NCI-H2029 treated with DMSO at 0.1 percent for 48 hours (cell line): ENCODE results near the gene GSPT2.
"Not testable (repeated sequence)": the region's sequence is repeated elsewhere in the genome, so short reads cannot be mapped to it uniquely, and the experiment has no call there.

Source experiments
- DNase-seq: peaks from one replicate; lab custom pipeline; 2025; lab: John Stamatoyannopoulos, UW

The GSPT2 gene

DNA sequence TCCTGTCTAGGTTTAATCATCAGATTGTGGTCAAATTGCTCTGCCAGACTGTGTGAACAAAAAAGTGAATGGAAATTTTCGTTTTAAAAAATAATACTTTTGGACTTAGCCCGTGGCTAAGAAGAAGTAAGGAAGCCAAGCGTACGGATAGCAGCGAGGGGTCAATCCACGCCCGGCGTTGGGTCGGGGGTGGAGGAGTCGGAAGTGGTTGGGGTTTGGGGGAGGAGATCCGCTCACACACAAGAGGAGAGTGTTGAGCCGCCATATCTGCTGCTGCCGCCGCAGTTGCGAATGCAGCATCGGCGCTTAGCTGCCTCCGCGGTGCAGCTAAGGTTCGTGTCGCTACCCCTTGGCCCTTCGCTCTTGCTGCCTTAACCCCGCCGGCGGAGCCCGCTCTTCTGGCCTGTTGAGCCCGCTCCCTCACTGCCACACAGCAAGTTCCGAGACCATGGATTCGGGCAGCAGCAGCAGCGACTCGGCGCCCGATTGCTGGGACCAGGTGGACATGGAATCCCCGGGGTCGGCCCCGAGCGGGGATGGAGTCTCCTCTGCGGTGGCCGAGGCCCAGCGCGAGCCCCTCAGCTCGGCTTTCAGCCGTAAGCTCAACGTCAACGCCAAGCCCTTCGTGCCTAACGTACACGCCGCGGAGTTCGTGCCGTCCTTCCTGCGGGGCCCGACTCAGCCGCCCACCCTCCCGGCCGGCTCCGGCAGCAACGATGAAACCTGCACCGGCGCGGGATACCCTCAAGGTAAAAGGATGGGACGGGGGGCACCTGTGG, at the start of gene GSPT2:
GSPT2 (plus strand) TSS at position 264 of the 779 bp plus-strand sequence; CDS start at position 449, 185 bp downstream.
- DNase-seq, result no peak

DNA sequence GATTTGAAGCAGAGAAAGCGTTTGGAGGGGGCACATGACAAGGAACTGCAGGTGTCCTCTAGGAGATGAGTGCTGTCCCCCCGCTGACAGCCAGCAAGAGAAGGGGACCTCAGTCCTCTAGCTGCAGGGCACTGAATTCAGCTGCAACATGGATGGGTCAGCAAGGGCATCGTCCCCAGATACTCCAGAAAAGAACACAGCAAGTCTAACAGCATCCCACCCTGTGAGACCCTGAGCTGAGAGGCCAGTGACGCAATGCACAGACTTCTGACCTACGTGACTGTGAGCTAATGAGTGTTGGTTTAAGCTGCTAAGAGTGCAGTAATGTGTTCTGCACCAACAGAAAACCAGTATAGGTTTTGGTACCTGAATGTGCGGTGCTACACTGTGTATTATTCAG, 49.0 kb upstream of the GSPT2 start:
- DNase-seq, result no peak

- DNase-seq, result no peak
These were observed 45.8 kb upstream of the GSPT2 start for GRCh38 chrX:51697397-51697796.

- not testable (repeated sequence) for DNase-seq
These were observed 32.7 kb upstream of the GSPT2 start, which contains the start of gene CENPVL1 for GRCh38 chrX:51710277-51711164. Gene CENPVL1 (plus strand): TSS chrX:51710512. CDS start chrX:51710512, 0 bp downstream.

GRCh38 chrX:51712943-51713647, 30.1 kb upstream of the GSPT2 start:
- not testable (repeated sequence) for DNase-seq

- no peak for DNase-seq
These were observed 15.0 kb upstream of the GSPT2 start for GRCh38 chrX:51728202-51728601.

GRCh38 chrX:51737091-51737490, 6.2 kb upstream of the GSPT2 start:
- DNase-seq, result no peak

DNA sequence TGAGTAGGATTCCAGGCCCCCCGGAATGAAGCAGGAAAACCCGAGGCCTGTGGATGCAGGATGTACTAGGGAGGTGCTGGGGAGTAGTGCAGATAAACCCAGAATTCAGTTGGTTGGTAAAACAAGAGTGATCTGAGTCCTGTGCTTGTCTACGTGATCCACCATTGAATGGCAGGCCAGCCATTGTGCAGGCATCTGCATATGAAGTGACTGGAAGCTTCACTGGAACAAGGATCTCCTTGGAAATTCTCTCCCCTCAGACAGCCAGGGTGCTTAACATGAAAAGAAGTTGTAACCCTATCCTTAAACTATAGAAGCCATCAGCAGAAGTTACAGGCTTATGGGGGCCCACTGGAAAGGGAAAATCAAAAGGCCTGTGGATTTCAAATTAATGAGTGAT, 656 bp upstream of the GSPT2 start:
- DNase-seq, result no peak

- no peak for DNase-seq
These were observed 4.4 kb downstream of the GSPT2 start for GRCh38 chrX:51747671-51748070.

DNA sequence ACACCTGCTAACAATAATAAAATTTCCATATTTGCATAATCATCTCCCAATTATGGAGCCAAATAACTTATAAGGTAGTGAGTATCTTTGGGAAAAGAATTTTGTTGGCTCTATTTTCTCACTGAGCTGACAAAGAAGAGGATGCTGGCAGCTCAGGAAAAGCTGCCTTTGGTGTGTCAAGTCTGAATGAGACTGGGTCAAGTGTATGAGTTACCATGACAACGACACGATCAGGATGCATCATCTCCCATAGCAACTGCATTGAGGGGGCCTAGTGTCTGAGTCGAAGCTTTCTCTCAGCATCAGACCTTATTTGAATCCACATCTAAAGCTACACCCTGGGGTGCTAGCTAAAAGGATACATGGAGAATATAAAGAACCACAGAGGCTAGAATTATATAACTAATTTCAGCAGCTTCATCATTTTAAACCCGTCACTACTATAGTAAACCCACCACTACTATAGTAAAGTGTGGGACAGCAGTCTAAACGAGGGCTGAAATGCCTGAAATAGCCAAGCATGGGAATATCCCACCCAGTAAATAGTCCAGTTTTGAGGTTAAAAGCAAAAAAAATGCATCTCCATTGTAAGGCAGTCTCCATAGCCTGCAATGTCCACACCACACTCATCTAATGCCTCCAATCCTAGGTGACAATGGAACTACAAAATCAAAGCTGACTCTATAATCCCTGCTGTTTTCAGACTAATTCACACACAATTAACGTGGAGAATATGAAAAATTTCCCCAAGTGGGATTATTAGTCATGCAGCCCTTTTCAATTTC, 16.0 kb downstream of the GSPT2 start:
- DNase-seq, result no peak

GRCh38 chrX:51760657-51761056, 17.4 kb downstream of the GSPT2 start:
- DNase-seq, result no peak

DNA sequence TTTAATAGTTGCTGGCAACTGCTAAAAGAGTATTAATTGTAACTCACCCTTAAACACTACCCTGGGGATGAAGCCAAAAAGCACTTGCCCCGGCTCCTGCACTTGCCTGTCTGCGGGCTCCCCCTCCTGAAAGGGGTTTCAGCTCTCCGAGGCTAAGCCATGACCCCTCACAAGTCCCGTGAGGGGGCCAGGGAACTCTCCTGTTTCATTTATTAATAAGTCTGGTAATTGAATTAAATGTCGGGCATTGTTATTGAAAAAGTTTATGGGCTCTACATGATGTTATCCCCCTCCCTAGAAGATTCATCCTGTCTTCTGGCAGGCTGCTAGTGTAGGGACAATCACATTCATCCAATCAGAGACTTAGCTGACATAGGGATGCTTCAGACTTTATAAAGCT, 23.3 kb downstream of the GSPT2 start:
- DNase-seq, result no peak

DNA sequence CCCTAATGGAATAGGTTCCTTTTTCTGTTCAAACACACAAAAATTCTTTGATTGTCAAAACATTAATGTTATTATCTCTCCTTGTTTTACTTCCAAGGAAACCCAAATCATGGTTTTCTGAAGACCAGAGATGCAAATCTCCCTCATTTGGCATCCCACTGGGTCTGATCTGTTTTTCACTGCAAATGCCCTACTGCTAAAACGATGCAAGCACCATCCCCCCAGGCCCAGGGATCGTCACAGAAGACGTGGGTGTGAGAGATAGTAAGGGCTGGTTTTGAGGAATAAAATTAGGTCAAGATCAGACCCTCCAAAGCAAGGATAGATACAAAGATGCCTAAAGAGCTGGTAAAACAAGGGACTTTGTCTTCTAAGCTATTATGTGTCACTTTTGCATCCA, 33.6 kb downstream of the GSPT2 start:
- no peak for DNase-seq

DNA sequence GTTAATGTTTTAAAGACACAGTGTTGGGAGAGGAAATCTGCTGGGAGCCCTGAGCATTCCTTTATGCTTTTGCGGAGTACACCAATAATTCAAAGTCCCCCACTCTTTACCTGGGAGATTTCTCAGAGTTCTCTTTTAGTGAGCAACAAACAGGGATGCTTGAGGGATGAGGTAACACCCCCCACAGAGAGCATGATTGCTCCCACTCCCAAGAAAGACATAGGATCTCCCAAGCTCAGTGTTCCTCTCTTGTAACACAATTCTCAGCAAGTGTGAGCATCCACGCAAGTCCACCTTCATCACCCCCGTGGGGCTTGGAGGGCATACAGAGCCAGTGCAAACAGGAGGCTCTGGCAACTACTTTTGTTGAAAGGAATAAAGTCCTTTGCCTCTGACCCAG, 36.1 kb downstream of the GSPT2 start:
- DNase-seq, result no peak

DNA sequence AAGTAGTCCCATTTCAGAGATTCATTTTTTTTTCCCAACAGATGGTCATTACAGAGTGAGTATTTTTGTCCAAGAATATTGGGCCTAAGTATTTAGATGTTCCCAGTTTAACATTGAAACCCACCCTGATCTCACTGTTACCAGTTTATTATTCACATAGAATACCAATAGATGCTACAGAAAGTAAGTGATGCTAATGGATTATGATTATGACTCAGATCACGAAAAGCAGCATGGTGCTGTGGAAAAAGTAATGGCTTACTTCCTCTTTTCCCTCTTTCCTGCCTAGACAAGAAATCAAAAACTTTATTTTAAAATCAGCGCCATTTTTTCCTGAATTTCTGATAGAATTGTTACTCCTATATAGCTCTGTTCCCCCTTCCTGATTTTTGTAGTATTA, 51.9 kb downstream of the GSPT2 start:
- no peak for DNase-seq
